OCI-LY3 (cell line): ENCODE measurements around the gene WDFY4.

Experiments
- CTCF ChIP-seq: fragments of 200-600, 300-600 bp; sonication (generic); IDR thresholded peaks from 2 replicates; pipeline ENCODE4 v1.5.1; 2014; ENCODE audit warnings: antibody characterized with exemption, low read length, low read depth
- EZH2phosphoT487 ChIP-seq: fragments of 200-600 bp; shearing (Covaris generic); IDR thresholded peaks from 2 replicates; pipeline ENCODE4 v1.6.1; 2018; ENCODE audit warnings: antibody characterized with exemption, mixed run types, low read depth

GRCh38 chr10:48777110-48777509 lies 92.4 kb downstream of the WDFY4 start:
- TF ChIP-seq CTCF (no peak), EZH2phosphoT487 (no peak)
